B cell (primary cell): ENCODE measurements around the gene KIF26B.

ENCODE experiments used
- EZH2 ChIP-seq: IDR thresholded peaks from 2 replicates; pipeline ENCODE4 v1.6.1; 2012; ENCODE audit warnings: borderline replicate concordance, low read depth, mild to moderate bottlenecking, moderate library complexity, low read length; ENCODE audit not compliant: insufficient read depth, poor library complexity, severe bottlenecking
- TF ChIP-seq, protein P1 (sequence below): fragments of 200-600 bp; IDR thresholded peaks from one replicate; pipeline ENCODE4 v1.8.0; 2022; ENCODE audit warnings: antibody characterized with exemption, mild to moderate bottlenecking

DNA sequence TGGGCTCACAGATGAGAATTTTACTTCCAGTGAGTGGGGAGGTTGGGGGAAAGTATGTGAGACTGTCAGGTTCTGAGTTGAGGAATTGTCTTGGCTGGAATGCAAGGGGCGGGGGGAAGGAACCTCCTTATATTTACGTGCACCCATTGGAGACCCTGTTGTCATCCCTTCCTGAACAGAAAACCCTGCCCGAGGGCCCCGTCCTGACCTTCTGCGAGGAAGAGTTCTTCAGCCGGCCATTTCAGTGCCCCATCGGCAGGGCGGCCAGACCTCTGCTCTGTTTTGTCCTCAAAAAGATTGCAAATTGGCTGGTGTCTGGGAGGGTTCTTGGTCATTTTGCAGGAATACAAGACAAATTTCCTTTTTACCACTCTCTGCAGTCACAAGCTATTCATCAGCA is 7.1 kb downstream of the KIF26B start:
- TF ChIP-seq, protein P1, sequence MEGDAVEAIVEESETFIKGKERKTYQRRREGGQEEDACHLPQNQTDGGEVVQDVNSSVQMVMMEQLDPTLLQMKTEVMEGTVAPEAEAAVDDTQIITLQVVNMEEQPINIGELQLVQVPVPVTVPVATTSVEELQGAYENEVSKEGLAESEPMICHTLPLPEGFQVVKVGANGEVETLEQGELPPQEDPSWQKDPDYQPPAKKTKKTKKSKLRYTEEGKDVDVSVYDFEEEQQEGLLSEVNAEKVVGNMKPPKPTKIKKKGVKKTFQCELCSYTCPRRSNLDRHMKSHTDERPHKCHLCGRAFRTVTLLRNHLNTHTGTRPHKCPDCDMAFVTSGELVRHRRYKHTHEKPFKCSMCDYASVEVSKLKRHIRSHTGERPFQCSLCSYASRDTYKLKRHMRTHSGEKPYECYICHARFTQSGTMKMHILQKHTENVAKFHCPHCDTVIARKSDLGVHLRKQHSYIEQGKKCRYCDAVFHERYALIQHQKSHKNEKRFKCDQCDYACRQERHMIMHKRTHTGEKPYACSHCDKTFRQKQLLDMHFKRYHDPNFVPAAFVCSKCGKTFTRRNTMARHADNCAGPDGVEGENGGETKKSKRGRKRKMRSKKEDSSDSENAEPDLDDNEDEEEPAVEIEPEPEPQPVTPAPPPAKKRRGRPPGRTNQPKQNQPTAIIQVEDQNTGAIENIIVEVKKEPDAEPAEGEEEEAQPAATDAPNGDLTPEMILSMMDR, result no peak
- no peak for TF ChIP-seq EZH2
